HL-60 (cell line): Measurements from ENCODE around the gene SLC25A11.

Experiments
- POLR2AphosphoS5 ChIP-seq: IDR thresholded peaks from 2 replicates; pipeline ENCODE4 v1.6.1; 2012; ENCODE audit warnings: low read depth
- TF ChIP-seq, protein P1 (sequence below): IDR thresholded peaks from one replicate; pipeline ENCODE4 v1.5.1; 2011; ENCODE audit warnings: low read length, control low read depth, inconsistent platforms; ENCODE audit not compliant: insufficient read depth
- TF ChIP-seq, protein P2 (sequence below): IDR thresholded peaks from 2 replicates; pipeline ENCODE4 v1.6.1; 2012; ENCODE audit warnings: low read depth; ENCODE audit not compliant: insufficient replicate concordance

DNA sequence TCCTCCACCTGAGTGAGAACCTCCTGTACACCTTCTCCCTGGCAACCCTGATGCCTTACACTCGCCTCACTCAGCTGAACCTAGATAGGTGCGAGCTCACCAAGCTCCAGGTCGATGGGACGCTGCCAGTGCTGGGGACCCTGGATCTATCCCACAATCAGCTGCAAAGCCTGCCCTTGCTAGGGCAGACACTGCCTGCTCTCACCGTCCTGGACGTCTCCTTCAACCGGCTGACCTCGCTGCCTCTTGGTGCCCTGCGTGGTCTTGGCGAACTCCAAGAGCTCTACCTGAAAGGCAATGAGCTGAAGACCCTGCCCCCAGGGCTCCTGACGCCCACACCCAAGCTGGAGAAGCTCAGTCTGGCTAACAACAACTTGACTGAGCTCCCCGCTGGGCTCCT is 7.1 kb downstream of the SLC25A11 start:
- TF ChIP-seq, protein P1, sequence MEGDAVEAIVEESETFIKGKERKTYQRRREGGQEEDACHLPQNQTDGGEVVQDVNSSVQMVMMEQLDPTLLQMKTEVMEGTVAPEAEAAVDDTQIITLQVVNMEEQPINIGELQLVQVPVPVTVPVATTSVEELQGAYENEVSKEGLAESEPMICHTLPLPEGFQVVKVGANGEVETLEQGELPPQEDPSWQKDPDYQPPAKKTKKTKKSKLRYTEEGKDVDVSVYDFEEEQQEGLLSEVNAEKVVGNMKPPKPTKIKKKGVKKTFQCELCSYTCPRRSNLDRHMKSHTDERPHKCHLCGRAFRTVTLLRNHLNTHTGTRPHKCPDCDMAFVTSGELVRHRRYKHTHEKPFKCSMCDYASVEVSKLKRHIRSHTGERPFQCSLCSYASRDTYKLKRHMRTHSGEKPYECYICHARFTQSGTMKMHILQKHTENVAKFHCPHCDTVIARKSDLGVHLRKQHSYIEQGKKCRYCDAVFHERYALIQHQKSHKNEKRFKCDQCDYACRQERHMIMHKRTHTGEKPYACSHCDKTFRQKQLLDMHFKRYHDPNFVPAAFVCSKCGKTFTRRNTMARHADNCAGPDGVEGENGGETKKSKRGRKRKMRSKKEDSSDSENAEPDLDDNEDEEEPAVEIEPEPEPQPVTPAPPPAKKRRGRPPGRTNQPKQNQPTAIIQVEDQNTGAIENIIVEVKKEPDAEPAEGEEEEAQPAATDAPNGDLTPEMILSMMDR = no peak
- TF ChIP-seq POLR2AphosphoS5 = no peak
- TF ChIP-seq, protein P2, sequence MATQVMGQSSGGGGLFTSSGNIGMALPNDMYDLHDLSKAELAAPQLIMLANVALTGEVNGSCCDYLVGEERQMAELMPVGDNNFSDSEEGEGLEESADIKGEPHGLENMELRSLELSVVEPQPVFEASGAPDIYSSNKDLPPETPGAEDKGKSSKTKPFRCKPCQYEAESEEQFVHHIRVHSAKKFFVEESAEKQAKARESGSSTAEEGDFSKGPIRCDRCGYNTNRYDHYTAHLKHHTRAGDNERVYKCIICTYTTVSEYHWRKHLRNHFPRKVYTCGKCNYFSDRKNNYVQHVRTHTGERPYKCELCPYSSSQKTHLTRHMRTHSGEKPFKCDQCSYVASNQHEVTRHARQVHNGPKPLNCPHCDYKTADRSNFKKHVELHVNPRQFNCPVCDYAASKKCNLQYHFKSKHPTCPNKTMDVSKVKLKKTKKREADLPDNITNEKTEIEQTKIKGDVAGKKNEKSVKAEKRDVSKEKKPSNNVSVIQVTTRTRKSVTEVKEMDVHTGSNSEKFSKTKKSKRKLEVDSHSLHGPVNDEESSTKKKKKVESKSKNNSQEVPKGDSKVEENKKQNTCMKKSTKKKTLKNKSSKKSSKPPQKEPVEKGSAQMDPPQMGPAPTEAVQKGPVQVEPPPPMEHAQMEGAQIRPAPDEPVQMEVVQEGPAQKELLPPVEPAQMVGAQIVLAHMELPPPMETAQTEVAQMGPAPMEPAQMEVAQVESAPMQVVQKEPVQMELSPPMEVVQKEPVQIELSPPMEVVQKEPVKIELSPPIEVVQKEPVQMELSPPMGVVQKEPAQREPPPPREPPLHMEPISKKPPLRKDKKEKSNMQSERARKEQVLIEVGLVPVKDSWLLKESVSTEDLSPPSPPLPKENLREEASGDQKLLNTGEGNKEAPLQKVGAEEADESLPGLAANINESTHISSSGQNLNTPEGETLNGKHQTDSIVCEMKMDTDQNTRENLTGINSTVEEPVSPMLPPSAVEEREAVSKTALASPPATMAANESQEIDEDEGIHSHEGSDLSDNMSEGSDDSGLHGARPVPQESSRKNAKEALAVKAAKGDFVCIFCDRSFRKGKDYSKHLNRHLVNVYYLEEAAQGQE = no peak
